Upper lobe of left lung (tissue), 6 donors: ENCODE measurements around the gene TBX15. TPM values are rescaled to one million over a fixed set of nuclear protein-coding genes. Genes with fewer than 3 reads are reported as not detected.

ENCODE experiments used
- ATAC-seq, 2 donors: fragments of 200-7000 bp; cut with Tn5 transposase; one replicate each; pipeline ENCODE4 v1.9.1; 2022; ENCODE audit warnings: mild to moderate bottlenecking in 2 of 2, moderate library complexity in 2 of 2; ENCODE audit not compliant: low FRiP score in 2 of 2
- DNase-seq, 2 donors: peaks; one replicate each; pipeline ENCODE4 v3.0.0-alpha.2; 2019 to 2020
- H3K27ac ChIP-seq, 4 donors: fragments of 200-600 bp; sonication (generic); one replicate each; pipeline ENCODE4 v1.5.1; 2016 to 2019
- H3K27me3 ChIP-seq, 4 donors: fragments of 200-600 bp; sonication (generic); one replicate each; pipeline ENCODE4 v1.5.1; 2017 to 2019
- H3K36me3 ChIP-seq, 4 donors: fragments of 200-600 bp; sonication (generic); one replicate each; pipeline ENCODE4 v1.5.1; 2016 to 2019
- H3K4me1 ChIP-seq, 4 donors: fragments of 200-600 bp; sonication (generic); one replicate each; pipeline ENCODE4 v1.5.1; 2018 to 2019
- H3K4me3 ChIP-seq, 4 donors: fragments of 200-600 bp; sonication (generic); one replicate each; pipeline ENCODE4 v1.5.1; 2017 to 2019; ENCODE audit warnings: mild to moderate bottlenecking in 2 of 4, moderate library complexity in 1 of 4
- H3K9me3 ChIP-seq, 4 donors: fragments of 200-600 bp; sonication (generic); one replicate each; pipeline ENCODE4 v1.5.1; 2018 to 2019
- CTCF ChIP-seq, 6 experiments: fragments of 450-650 bp in 4 of 6; fragments of 200-600 bp in 2 of 6; sonication (generic) in 2 of 6; IDR thresholded peaks; one replicate each; pipeline ENCODE4 v1.5.1; 2016 to 2019; ENCODE audit warnings: antibody characterized with exemption in 6 of 6
- EP300 ChIP-seq, 4 donors: sonication (generic); formaldehyde crosslinking; IDR thresholded peaks; one replicate each; pipeline ENCODE4 v1.5.1; 2017; ENCODE audit warnings: antibody characterized with exemption in 4 of 4, control low read depth in 2 of 4
- POLR2A ChIP-seq, 4 donors: fragments of 450-650 bp; IDR thresholded peaks; one replicate each; pipeline ENCODE4 v1.5.1; 2016 to 2017; ENCODE audit warnings: antibody characterized with exemption in 4 of 4, mild to moderate bottlenecking in 2 of 4
- POLR2AphosphoS5 ChIP-seq, 2 donors: sonication (generic); formaldehyde crosslinking; IDR thresholded peaks; one replicate each; pipeline ENCODE4 v1.5.1; 2017; ENCODE audit warnings: antibody characterized with exemption in 2 of 2
- WGBS, 2 donors: methylation state at CpG; one replicate each; pipeline ENCODE4 v1.1.5; 2017 to 2018; 5-methylcytosine and 5-hydroxymethylcytosine counted together
- total RNA-seq, 6 donors: library from RNA; depleted of rRNA in 4 of 6; stranded (reverse); fragments of >200 nt in 4 of 6; gene quantifications; one replicate each; pipeline versions ENCODE4 v1.1.0 to v1.2.1, GENCODE V29; 2016 to 2021
- donor health status: DM: no; HTN: no; CAD: no; lungs with moderate emphysema.
- donor health status: DM: no; HTN: yes; CAD: no; lungs with severe emphysema.

TBX15 gene
- total RNA-seq, 6 donors from 2014 or later: 0.13 to 1.2 (median 0.39) TPM; not detected in 1

DNA sequence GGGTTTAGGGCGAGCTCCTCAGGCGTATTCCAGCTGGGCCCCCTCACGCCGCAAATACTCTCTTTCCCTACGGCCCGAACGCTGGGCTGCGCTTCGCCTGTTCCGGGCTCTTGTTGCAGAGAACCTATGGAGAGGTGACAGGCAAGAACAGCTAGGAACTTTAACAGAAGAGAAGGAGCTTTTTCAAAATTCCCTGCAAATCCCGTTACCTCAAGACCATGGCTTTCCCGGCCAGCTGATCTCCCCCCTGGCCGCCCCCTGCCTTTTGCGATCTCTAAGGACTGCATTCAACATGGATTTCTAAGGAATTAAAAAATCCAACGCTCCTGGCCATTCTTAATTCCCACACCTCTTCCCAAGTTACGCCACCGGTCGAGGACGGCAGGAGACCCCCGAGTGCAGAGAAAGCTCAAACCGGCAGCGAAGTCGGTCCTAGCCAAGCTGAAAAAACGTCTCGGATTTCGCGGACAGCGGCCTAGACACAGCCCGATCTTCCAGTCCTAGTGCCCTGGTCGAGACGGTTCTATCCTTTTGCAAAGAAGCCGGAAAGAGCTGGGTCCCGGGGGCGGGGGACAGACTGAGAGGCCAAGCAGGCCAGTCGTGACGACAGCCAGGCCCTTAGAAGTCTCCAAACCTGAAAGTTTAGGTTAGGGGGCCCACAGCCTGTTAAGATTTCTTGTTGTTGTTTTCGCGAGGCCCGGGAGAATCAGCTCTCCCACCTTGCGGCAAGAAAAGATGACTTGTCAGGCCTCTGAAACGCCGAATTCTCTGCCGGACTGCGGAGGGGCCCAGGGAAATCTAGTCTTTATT, 1.1 kb upstream of the TBX15 start:
- no peak for ATAC-seq
- WGBS, 2 donors: 13 to 18% methylated on average over 30 to 44 of the region's 44 CpGs
- Histone ChIP-seq H3K27me3 (peaks cover 2 to 90% (median 50%) of the 10 kb centered on the region in 4 donors), H3K9me3 (no peaks in the 10 kb centered on the region), H3K27ac (no peak overlapping the region), H3K4me3 (no peak overlapping the region), H3K4me1 (peaks cover 18 to 45% (median 25%) of the 10 kb centered on the region in 4 donors), H3K36me3 (no peaks in the 10 kb centered on the region)
- DNase-seq: no peak
- TF ChIP-seq EP300 (IDR thresholded peaks at IDR 0.05): no peak
- no peak for TF ChIP-seq POLR2AphosphoS5 (IDR thresholded peaks at IDR 0.05)
- TF ChIP-seq POLR2A (IDR thresholded peaks at IDR 0.05): no peak
- no peak for TF ChIP-seq CTCF (IDR thresholded peaks at IDR 0.05)

DNA sequence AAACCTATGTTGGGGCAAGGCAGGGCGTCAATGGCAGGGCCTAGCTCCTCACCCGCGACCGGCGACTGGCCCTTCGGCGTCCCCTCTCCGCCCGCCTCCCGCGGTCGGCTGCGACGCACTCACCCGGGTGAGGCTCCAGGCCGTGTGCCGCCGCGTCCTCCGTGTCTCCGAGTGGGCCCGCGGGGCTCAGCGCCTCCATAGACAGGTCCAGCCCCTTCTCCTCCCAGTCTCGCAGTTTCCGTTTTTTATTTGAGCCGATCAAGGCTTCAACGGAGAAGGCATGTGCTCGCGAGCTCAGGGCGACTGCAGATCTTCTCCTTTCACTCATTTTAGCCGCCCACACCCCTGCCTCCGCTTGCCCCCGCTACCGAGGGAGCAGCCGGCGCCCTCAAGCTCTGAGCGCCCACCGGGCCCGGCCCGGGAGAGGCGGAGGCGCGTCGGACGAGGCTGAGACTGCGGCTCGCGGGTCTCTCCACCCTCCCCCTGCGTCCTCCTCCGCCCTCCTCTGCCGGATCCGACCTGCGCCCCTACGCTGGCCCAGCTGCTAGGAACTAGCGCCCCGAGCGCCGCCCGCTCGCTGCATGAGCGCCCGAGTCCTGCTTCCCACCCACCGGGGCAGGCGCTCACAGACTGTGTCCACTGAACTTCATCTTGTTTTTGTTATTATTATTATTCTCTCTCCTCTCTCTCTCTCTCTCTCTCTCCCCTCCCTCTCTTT, 516 bp downstream of the TBX15 start:
- TF ChIP-seq POLR2A (IDR thresholded peaks at IDR 0.05) (no peak), POLR2AphosphoS5 (IDR thresholded peaks at IDR 0.05) (no peak), CTCF (IDR thresholded peaks at IDR 0.05) (no peak), EP300 (IDR thresholded peaks at IDR 0.05) (no peak)
- H3K4me3 ChIP-seq: peak overlapping the region in 3 of 4 donors; percentile 24 to 36 (median 33)
- H3K4me1 ChIP-seq: peaks cover 21 to 51% (median 28%) of the 10 kb centered on the region in 4 donors
- DNase-seq: peak in 1 of 2 donors; percentile 81
- WGBS, 2 donors: 6 to 8% methylated on average over 46 to 50 of the region's 65 CpGs
- peak overlapping the region in 2 of 4 donors; percentile 9 to 26 for H3K27ac ChIP-seq
- no peaks in the 10 kb centered on the region for H3K36me3 ChIP-seq
- peak in 1 of 2 donors; percentile 66 for ATAC-seq
- peaks cover 2 to 93% (median 55%) of the 10 kb centered on the region in 4 donors for H3K27me3 ChIP-seq
- no peaks in the 10 kb centered on the region for H3K9me3 ChIP-seq

DNA sequence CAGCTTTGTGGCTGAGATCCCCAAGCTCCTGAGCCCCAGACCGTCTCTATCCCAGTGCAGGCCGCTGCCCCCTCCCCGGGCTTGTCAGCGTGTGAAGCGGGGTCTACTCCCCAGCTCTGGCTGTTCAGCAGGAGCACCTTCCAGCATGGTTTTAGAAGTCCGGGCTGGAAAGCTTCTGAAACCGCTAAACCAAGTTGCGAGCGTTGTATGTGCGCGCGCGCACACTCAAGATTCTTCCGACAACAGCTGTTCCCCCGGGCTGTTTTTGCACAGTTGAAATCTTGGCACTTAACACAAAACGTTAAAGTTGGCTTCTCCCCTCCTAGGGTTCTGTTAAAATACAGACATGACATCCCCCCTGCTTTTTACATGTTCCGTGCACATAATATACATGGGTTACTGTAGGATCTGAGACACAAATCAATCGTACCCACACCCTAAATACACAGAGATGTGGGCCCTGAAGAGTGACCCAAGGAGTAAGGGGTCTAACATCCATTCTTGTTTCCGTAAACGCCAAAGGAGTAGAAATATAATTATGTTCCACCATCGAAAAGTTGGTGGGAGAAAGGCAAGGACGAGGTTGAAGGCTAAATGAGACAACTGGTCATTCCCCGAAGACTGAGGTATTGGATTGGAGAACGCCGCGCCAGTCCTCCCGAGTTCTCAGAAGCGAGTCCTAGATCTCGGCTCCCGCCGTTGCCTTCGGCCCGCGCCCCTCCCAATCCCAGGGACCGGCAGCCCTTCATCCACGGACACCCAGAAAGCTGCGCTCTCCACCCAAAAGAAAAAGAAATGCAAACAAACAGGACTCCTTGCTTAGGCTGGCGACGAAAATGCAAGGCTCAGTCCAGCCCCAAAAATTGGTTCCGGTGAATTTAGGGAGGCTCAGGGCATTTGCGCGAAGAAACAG, 1.3 kb downstream of the TBX15 start:
- no peak for TF ChIP-seq POLR2A (IDR thresholded peaks at IDR 0.05)
- no peak for TF ChIP-seq CTCF (IDR thresholded peaks at IDR 0.05)
- no peak for TF ChIP-seq EP300 (IDR thresholded peaks at IDR 0.05)
- TF ChIP-seq POLR2AphosphoS5 (IDR thresholded peaks at IDR 0.05): no peak
- peak in 1 of 2 donors; percentile 54 for DNase-seq
- Histone ChIP-seq H3K4me1 (peaks cover 21 to 51% (median 28%) of the 10 kb centered on the region in 4 donors), H3K36me3 (no peaks in the 10 kb centered on the region), H3K27ac (peak overlapping the region in 2 of 4 donors; percentile 9 to 26), H3K27me3 (peaks cover 2 to 89% (median 52%) of the 10 kb centered on the region in 4 donors), H3K9me3 (no peaks in the 10 kb centered on the region), H3K4me3 (peak overlapping the region in 3 of 4 donors; percentile 24 to 36 (median 33))
- WGBS, 2 donors: 12 to 17% methylated on average over 42 of the region's 42 CpGs
- peak in 1 of 2 donors; percentile 3 for ATAC-seq

GRCh38 chr1:118985640-118986554, 2.2 kb downstream of the TBX15 start:
- ATAC-seq (no peak), DNase-seq (no peak)
- TF ChIP-seq POLR2AphosphoS5 (IDR thresholded peaks at IDR 0.05) (no peak), EP300 (IDR thresholded peaks at IDR 0.05) (no peak), CTCF (IDR thresholded peaks at IDR 0.05) (no peak), POLR2A (IDR thresholded peaks at IDR 0.05) (no peak)
- Histone ChIP-seq H3K4me3 (no peak overlapping the region), H3K36me3 (no peaks in the 10 kb centered on the region), H3K27ac (no peak overlapping the region), H3K4me1 (peaks cover 21 to 51% (median 28%) of the 10 kb centered on the region in 4 donors), H3K9me3 (no peaks in the 10 kb centered on the region), H3K27me3 (peaks cover 2 to 88% (median 51%) of the 10 kb centered on the region in 4 donors)
- WGBS, 2 donors: 15% methylated on average over 34 of the region's 34 CpGs
